BLaER1 treated with 17β-estradiol and CSF1 and Interleukin-3, amounts not matched to agents 10 nM and 100 nM (cell line): Measurements from ENCODE around the gene LSM12.

Experiments used
- H3K27ac ChIP-seq, 11 experiments: shearing (Covaris generic); formaldehyde crosslinking; 2 replicates each; pipeline ENCODE4 v1.8.1; 2022
- H3K27me3 ChIP-seq, 11 experiments: shearing (Covaris generic); formaldehyde crosslinking; 2 replicates each; pipeline ENCODE4 v1.8.1; 2022
- H3K36me3 ChIP-seq, 11 experiments: shearing (Covaris generic); formaldehyde crosslinking; 2 replicates each; pipeline ENCODE4 v1.8.1; 2022
- H3K4me1 ChIP-seq, 10 experiments: shearing (Covaris generic); formaldehyde crosslinking; 2 replicates each; pipeline ENCODE4 v1.8.1; 2022
- H3K4me2 ChIP-seq, 11 experiments: shearing (Covaris generic); formaldehyde crosslinking; 2 replicates each; pipeline ENCODE4 v1.8.1; 2022
- H3K4me3 ChIP-seq, 10 experiments: shearing (Covaris generic); formaldehyde crosslinking; 2 replicates each; pipeline ENCODE4 v1.8.1; 2022
- H3K9ac ChIP-seq, 11 experiments: shearing (Covaris generic); formaldehyde crosslinking; 2 replicates each; pipeline ENCODE4 v1.8.1; 2022
- H3K9me3 ChIP-seq, 11 experiments: shearing (Covaris generic); formaldehyde crosslinking; replicated peaks in 1 of 11; 2 replicates each; pipeline ENCODE4 v1.8.1; 2022
- H4K20me1 ChIP-seq, 11 experiments: shearing (Covaris generic); formaldehyde crosslinking; 2 replicates each; pipeline ENCODE4 v1.8.1; 2022
- Cebpa-rat ChIP-seq, 11 experiments: shearing (Covaris generic); IDR thresholded peaks; 2 replicates each; pipeline ENCODE4 v1.8.1; 2022

LSM12 gene

DNA sequence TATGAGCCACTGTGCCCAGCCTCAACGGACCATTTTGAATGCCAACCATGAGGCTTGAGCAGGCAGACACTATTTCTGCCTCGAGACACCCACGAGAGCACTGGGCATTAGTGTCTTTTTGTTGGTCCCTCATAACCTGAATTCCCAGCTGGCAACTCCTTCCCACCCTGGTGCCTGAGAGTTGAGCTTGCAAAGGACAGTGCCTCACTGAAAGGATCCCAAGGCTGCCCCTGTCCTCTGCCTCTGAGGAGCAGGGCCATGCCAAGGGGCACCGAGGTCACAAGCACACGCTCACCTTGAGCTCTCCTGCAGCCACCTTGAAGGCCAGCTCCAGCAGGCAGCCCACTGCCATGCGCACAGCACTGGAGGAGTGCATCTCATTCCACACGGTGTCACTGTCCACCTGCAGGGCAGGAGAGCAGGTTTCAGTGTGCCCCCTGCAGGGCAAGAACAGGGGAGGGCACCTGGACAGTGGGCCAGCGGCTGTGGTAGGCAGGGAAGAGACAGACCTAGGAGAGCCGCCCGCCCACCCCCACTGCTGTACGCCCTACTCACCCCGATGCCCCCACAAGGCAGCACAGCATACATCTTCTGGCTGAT, 16.9 kb upstream of the LSM12 start:
- H3K36me3 ChIP-seq: peaks cover 58 to 93% (median 79%) of the 10 kb centered on the region in 11 experiments
- no peak overlapping the region; a peak in 1 of 22 replicates for H3K9ac ChIP-seq
- peaks cover 31 to 80% (median 50%) of the 10 kb centered on the region in 10 experiments for H3K4me1 ChIP-seq
- no peaks in the 10 kb centered on the region for H3K9me3 ChIP-seq
- peaks cover 0 to 22% (median 9%) of the 10 kb centered on the region in 11 experiments; a peak in 10 of 22 replicates for H4K20me1 ChIP-seq
- TF ChIP-seq Cebpa-rat (IDR thresholded peaks at IDR 0.05): no peak
- H3K27me3 ChIP-seq: no peaks in the 10 kb centered on the region
- H3K27ac ChIP-seq: no peak overlapping the region
- no peak overlapping the region for H3K4me2 ChIP-seq
- H3K4me3 ChIP-seq: no peak overlapping the region

DNA sequence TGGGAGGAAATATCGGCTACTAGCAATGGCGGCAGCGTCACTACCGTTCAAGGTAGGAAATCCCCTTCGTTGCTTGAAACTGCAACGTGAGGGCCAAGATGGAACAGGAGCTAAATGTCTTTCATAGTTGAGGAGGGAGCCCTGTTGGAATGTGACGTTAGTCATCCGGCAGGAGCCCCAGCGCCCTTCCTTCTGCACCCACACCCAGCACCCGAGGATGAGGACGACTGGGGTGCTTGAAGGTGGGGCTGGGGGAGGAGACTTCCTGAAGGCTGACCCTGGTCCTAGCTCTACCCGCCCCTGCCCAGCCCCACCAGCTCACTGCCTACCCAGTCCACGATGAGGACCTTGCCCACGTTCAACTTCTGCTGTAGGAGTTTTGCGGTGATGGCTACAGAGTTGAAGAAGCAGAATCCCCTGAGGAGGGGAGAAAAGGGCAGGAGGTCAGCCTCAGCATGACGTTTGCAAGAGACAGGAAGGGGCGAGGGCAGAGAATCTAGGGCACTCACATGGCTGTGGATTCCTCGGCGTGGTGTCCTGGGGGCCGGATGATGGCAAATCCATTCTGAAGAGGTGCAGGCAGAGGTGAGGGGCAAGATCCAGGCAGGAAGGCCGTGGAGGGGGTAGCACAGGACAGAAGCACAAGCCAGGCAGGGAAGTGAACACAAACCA, 15.9 kb upstream of the LSM12 start:
- Histone ChIP-seq H3K27ac (peak overlapping the region in 3 of 11 experiments; percentile 16 to 28 (median 18); a peak in 4 of 22 replicates), H3K4me2 (no peak overlapping the region), H3K9ac (peak overlapping the region in 2 of 11 experiments; percentile 19 to 23; a peak in 1 of 22 replicates)

DNA sequence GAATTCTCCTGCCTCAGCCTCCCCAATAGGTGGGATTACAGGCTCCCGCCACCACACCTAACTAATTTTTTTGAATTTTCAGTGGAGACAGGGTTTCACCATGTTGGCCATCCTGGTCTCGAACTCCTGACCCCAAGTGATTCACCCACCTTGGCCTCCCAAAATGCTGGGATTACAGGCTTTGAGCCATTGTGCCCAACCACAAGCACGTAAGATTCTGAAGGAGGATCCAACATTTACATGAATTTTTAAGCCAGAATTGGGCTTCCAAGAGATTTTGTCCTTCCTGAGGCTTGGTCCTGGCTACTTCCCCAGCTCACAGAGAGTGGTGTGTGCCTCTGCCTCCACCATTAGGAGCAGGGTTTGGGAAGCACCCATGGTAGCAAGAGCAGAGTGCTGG, 15.2 kb upstream of the LSM12 start:
- Histone ChIP-seq H3K4me2 (no peak overlapping the region), H3K9ac (peak overlapping the region in 1 of 11 experiments; percentile 19; a peak in 2 of 22 replicates), H3K36me3 (peaks cover 60 to 97% (median 84%) of the 10 kb centered on the region in 11 experiments), H3K9me3 (no peaks in the 10 kb centered on the region), H4K20me1 (peaks cover 0 to 25% (median 16%) of the 10 kb centered on the region in 11 experiments; a peak in 12 of 22 replicates), H3K27ac (peak overlapping the region in 2 of 11 experiments; percentile 18 to 28; a peak in 1 of 22 replicates), H3K4me3 (no peak overlapping the region), H3K4me1 (peaks cover 28 to 80% (median 51%) of the 10 kb centered on the region in 10 experiments), H3K27me3 (no peaks in the 10 kb centered on the region)
- TF ChIP-seq Cebpa-rat (IDR thresholded peaks at IDR 0.05): no peak

More for the DNA sequence above, 15.9 kb upstream of the LSM12 start:
- H3K36me3 ChIP-seq: peaks cover 57 to 93% (median 78%) of the 10 kb centered on the region in 11 experiments
- H3K9me3 ChIP-seq: no peaks in the 10 kb centered on the region
- no peak overlapping the region for H3K4me3 ChIP-seq
- H4K20me1 ChIP-seq: peaks cover 0 to 23% (median 11%) of the 10 kb centered on the region in 11 experiments; a peak in 12 of 22 replicates
- no peak for TF ChIP-seq Cebpa-rat (IDR thresholded peaks at IDR 0.05)
- peaks cover 26 to 80% (median 50%) of the 10 kb centered on the region in 10 experiments for H3K4me1 ChIP-seq
- H3K27me3 ChIP-seq: no peaks in the 10 kb centered on the region

DNA sequence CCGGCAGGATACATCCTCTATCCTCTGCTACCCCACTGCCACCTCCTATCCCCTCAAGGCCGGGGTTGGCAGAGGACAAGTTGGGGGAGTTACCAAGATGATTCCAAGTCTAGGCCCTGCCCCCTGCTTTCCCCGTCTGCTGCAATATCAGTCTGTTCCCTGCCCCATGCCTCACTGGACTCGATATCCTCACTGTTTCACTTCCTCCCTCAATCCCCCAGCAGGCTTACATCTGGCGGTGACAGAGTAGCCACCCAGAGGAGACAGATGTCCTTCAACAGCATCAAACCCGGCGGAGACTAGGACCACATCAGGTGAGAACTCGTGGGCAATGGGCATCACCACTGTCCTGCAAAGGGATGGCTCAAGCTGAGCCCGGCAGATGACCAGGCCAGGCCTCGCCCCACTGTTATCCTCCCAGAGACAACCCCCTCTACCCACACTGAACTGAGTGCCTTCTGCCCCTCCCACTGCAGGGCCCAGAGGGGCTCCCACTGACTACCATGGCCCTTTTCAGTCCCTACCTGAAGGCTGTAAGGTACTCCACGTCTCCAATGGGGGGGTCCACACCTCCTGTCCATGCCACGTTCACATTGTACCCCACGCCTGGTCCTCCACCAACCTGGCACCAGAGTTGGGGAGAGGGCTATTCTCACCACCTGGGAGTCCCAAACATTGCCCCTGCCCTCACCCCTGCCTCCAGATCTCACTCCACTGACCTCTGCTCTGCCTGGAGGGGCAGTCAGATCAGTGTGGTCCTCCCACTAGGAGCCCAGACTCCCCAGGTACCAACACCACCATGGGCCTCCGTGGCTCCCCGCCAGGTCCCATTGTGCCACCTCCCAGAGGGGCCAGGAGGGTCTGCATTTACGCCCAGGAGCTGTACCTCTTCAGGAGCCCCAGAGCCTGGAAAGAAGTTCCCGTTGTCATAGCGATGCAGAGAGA, 13.7 kb upstream of the LSM12 start:
- Histone ChIP-seq H3K4me1 (peaks cover 32 to 84% (median 56%) of the 10 kb centered on the region in 10 experiments), H3K36me3 (peaks cover 74 to 99% (median 91%) of the 10 kb centered on the region in 11 experiments), H3K27me3 (no peaks in the 10 kb centered on the region), H3K4me2 (peak overlapping the region in 10 of 11 experiments; percentile 0 to 96 (median 55); a peak in 18 of 22 replicates), H3K9me3 (no peaks in the 10 kb centered on the region), H4K20me1 (peaks cover 0 to 25% (median 8%) of the 10 kb centered on the region in 11 experiments; a peak in 10 of 22 replicates), H3K9ac (peak overlapping the region in 6 of 11 experiments; percentile 0 to 47 (median 31); a peak in 8 of 22 replicates), H3K27ac (peak overlapping the region in 8 of 11 experiments; percentile 16 to 85 (median 58); a peak in 14 of 22 replicates), H3K4me3 (no peak overlapping the region)
- TF ChIP-seq Cebpa-rat (IDR thresholded peaks at IDR 0.05): no peak

DNA sequence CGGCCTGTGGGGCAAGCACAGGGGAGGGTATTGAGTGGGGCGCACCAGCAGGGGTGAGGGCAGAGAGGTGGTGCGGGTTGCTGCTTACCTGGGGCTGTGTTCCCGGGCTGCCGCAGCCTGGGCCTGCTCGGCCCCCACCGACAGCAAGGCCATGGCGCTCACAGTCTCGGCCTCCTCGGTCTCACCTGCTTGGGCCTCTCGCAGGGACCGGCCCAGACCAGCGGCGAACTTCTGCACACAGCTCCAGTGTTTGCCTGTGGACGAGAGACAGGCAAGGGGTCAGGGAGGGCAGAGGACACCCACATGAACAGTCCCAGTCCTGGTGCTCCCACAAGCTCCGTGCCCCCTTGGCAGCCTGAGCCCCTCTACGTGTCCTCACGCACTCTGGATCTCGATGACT, 11.9 kb upstream of the LSM12 start:
- Histone ChIP-seq H3K4me2 (peak overlapping the region in 6 of 11 experiments; percentile 83 to 96 (median 88); a peak in 11 of 22 replicates), H3K9ac (peak overlapping the region in 10 of 11 experiments; percentile 4 to 69 (median 62); a peak in 12 of 22 replicates), H3K4me3 (no peak overlapping the region), H3K27ac (peak overlapping the region in 9 of 11 experiments; percentile 61 to 85 (median 71); a peak in 16 of 22 replicates), H4K20me1 (peaks cover 0 to 25% (median 8%) of the 10 kb centered on the region in 11 experiments; a peak in 10 of 22 replicates), H3K4me1 (peaks cover 32 to 88% (median 61%) of the 10 kb centered on the region in 10 experiments), H3K9me3 (no peaks in the 10 kb centered on the region), H3K36me3 (peaks cover 74 to 99% (median 91%) of the 10 kb centered on the region in 11 experiments), H3K27me3 (no peaks in the 10 kb centered on the region)
- no peak for TF ChIP-seq Cebpa-rat (IDR thresholded peaks at IDR 0.05)

DNA sequence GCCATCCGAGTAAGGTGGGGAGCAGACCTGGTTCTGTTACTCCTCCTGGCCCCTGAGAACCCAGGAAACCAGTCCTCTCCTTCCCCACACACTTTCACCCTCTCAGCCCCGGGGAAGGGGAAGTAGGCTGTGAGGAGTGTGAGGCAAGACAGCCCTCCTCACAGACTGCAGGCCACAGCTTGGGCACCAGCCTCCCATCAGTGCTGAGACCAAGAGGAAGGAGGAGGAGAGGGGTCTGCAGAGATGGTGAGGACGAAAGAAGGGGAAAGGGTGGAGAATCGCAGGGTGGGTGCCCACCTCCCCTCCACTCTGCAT, 11.1 kb upstream of the LSM12 start:
- Histone ChIP-seq H3K9ac (peak overlapping the region; percentile 49 to 69 (median 61)), H4K20me1 (peaks cover 0 to 25% (median 9%) of the 10 kb centered on the region in 11 experiments; a peak in 10 of 22 replicates), H3K4me2 (peak overlapping the region in 10 of 11 experiments; percentile 21 to 96 (median 85); a peak in 20 of 22 replicates), H3K27me3 (no peaks in the 10 kb centered on the region), H3K4me3 (peak overlapping the region in 3 of 10 experiments; percentile 29 to 39 (median 37); a peak in 5 of 20 replicates), H3K27ac (peak overlapping the region; percentile 28 to 85 (median 71); a peak in 21 of 22 replicates), H3K36me3 (peaks cover 66 to 93% (median 89%) of the 10 kb centered on the region in 11 experiments), H3K4me1 (peaks cover 38 to 92% (median 70%) of the 10 kb centered on the region in 10 experiments), H3K9me3 (no peaks in the 10 kb centered on the region)
- TF ChIP-seq Cebpa-rat (IDR thresholded peaks at IDR 0.05): no peak

DNA sequence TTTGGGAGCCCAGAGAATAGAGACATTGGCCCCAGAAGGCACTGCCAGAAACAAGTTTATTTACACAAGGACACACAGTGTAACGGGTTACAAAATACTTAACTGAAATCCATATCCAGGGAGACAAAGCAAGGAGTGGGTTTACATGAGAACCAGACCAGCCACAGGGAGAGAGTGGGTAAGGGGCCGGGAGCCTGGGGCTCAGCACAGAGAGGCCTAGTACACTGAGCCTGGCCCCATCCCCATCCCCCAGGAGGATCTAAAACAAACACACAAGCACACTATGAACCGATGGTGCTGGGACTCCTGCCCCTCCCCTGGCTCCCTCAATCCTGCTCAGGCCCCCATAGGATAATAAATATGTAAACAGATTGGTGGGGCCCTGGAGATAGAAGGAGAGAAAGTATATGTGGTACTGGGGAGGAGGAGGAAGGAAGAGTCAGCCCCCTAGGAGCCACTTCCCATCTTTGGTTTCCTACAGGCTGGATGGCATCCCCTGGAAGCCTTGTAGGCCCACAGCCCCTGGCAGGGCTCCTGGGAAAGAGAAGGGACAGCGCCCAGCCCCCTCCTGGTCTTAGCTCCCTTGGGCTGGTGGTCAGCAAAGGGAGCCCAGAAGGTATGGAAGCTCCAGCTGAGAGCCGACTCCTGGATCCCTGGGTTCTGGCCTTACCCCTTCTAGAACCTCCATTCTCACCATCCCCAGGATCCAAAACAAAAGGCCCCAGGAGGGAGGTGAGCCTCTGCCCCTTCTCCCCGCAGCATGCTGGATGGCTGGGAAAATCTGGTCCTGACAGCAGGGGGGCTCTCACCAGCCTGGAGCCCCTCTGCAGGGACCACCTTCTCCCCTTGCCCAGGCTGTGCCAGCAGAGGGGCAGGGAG, 10.5 kb upstream of the LSM12 start:
- no peaks in the 10 kb centered on the region for H3K27me3 ChIP-seq
- H3K9me3 ChIP-seq: no peaks in the 10 kb centered on the region
- TF ChIP-seq Cebpa-rat (IDR thresholded peaks at IDR 0.05): no peak
- H3K36me3 ChIP-seq: peaks cover 60 to 88% (median 83%) of the 10 kb centered on the region in 11 experiments
- H4K20me1 ChIP-seq: peaks cover 0 to 25% (median 9%) of the 10 kb centered on the region in 11 experiments; a peak in 10 of 22 replicates
- peak overlapping the region in 4 of 10 experiments; percentile 1 to 39 (median 33); a peak in 5 of 20 replicates for H3K4me3 ChIP-seq
- H3K4me2 ChIP-seq: peak overlapping the region; percentile 21 to 96 (median 83); a peak in 21 of 22 replicates
- peak overlapping the region; percentile 47 to 69 (median 61) for H3K9ac ChIP-seq
- H3K4me1 ChIP-seq: peaks cover 44 to 92% (median 76%) of the 10 kb centered on the region in 10 experiments
- peak overlapping the region; percentile 28 to 85 (median 71); a peak in 21 of 22 replicates for H3K27ac ChIP-seq
